ENCODE measurements around the gene GSG1. TPM values are rescaled to one million over a fixed set of nuclear protein-coding genes. Genes with fewer than 3 reads are reported as not detected.

The GSG1 gene
- total and polyA plus RNA-seq, 2 donors (not counting 3 experiments of a cell fraction or from before 2014, with no cell fraction given) = not detected

- peaks cover 12% of the 10 kb centered on the region for H3K4me1 ChIP-seq (ENCODE audit: control insufficient read depth, extremely low read depth, insufficient read depth, low read length)
- H3K27me3 ChIP-seq (ENCODE audit: control insufficient read depth in 2 of 2, insufficient read depth in 2 of 2, low read length in 2 of 2) = no peaks in the 10 kb centered on the region
- intact Hi-C loops (cut with micrococcal nuclease) = no loop called here
- dilution Hi-C loops (cut with MboI; ENCODE audit: extremely low pct_ligation_motif_present, low sequenced_read_pairs) = no loop called here
- no peaks in the 10 kb centered on the region for H3K9me3 ChIP-seq (replicated peaks; ENCODE audit: control insufficient read depth, insufficient read depth, low read length)
- H3K4me3 ChIP-seq (replicated peaks in 1 of 3; ENCODE audit: insufficient read depth in 1 of 3, low read depth in 1 of 3, low read length in 3 of 3) = no peak overlapping the region
- no peaks in the 10 kb centered on the region for H4K20me1 ChIP-seq (replicated peaks; ENCODE audit: control insufficient read depth, extremely low read depth, insufficient read depth, low read length)
- H3K27ac ChIP-seq (ENCODE audit: insufficient read depth, low read depth, low read length) = peak overlapping the region; percentile 69
- H3K9ac ChIP-seq (replicated peaks; ENCODE audit: extremely low read depth, insufficient read depth, low read length) = no peak overlapping the region
- DNase-seq (ENCODE audit: low read depth, low spot score) (peak; percentile 61), FAIRE-seq (no peak)
- H3K36me3 ChIP-seq (ENCODE audit: control insufficient read depth in 2 of 2, extremely low read depth in 1 of 2, insufficient read depth in 2 of 2, low read length in 2 of 2) = no peaks in the 10 kb centered on the region
- no TSS peak for BruUV-seq (replicated peaks)
- H3K9me1 ChIP-seq (replicated peaks; ENCODE audit: control insufficient read depth, extremely low read depth, insufficient read depth, low read length) = no peaks in the 10 kb centered on the region
- no peak overlapping the region for H2AFZ ChIP-seq (ENCODE audit: low read depth, low read length)
- TF ChIP-seq MAX (IDR thresholded peaks at IDR 0.05; ENCODE audit: insufficient read depth, insufficient read length) = no peak
- no peak for TF ChIP-seq JUN (IDR thresholded peaks at IDR 0.05; ENCODE audit: borderline replicate concordance, insufficient read depth, insufficient read length, low read depth)
- no peak for TF ChIP-seq POLR2AphosphoS5 (IDR thresholded peaks at IDR 0.05; ENCODE audit: insufficient read depth, low read depth, low read length)
- no peak for TF ChIP-seq MYC (IDR thresholded peaks at IDR 0.05; ENCODE audit: low read depth, low read length)
- TF ChIP-seq GATA2 (IDR thresholded peaks at IDR 0.05; ENCODE audit: insufficient read depth, insufficient read length, low read depth, low read length) = no peak
- no peak for TF ChIP-seq POLR2A (IDR thresholded peaks at IDR 0.05; ENCODE audit: low read depth, low read length)
- no peak for TF ChIP-seq EZH2 (IDR thresholded peaks at IDR 0.05; ENCODE audit: borderline replicate concordance, low read depth, low read length, severe bottlenecking)
- POLR2A ChIA-PET = no interaction called here
- CTCF ChIA-PET = interaction anchor here (0.9 to 1.9 kb wide), 16 partner anchors 9 to 176 kb away, joined by 3 to 23 read pairs (median 7); partner anchors contain the start of gene FAM234B
- no peaks in the 10 kb centered on the region for H3K79me2 ChIP-seq (ENCODE audit: control insufficient read depth, insufficient read depth, low read length)
- no peak overlapping the region for H3K4me2 ChIP-seq (ENCODE audit: insufficient read depth, low read length)
These were observed 23.2 kb downstream of the GSG1 start for GRCh38 chr12:13080266-13080665.

GRCh38 chr12:13079440-13079906 is 24.0 kb downstream of the GSG1 start:
- H3K9me1 ChIP-seq (replicated peaks; ENCODE audit: control insufficient read depth, extremely low read depth, insufficient read depth, low read length) = no peaks in the 10 kb centered on the region
- H4K20me1 ChIP-seq (replicated peaks; ENCODE audit: control insufficient read depth, extremely low read depth, insufficient read depth, low read length) = no peaks in the 10 kb centered on the region
- no peak overlapping the region for H3K4me3 ChIP-seq (replicated peaks in 1 of 3; ENCODE audit: insufficient read depth in 1 of 3, low read depth in 1 of 3, low read length in 3 of 3)
- H3K79me2 ChIP-seq (ENCODE audit: control insufficient read depth, insufficient read depth, low read length) = no peaks in the 10 kb centered on the region
- no peaks in the 10 kb centered on the region for H3K27me3 ChIP-seq (ENCODE audit: control insufficient read depth in 2 of 2, insufficient read depth in 2 of 2, low read length in 2 of 2)
- H3K27ac ChIP-seq (ENCODE audit: insufficient read depth, low read depth, low read length) = peak overlapping the region; percentile 69
- H2AFZ ChIP-seq (ENCODE audit: low read depth, low read length) = no peak overlapping the region
- dilution Hi-C loops (cut with MboI; ENCODE audit: extremely low pct_ligation_motif_present, low sequenced_read_pairs) (no loop called here), intact Hi-C loops (cut with micrococcal nuclease) (loop anchor here (1.0 to 2.0 kb wide), 8 partner anchors 19 to 291 kb away; partner anchors contain the start of genes EMP1 and HEBP1)
- POLR2A ChIA-PET = interaction anchor here (0.6 to 1.1 kb wide), 3 partner anchors 19 to 44 kb away, joined by 3 read pairs; no protein-coding TSS in a partner anchor
- BruUV-seq (replicated peaks) = no TSS peak
- H3K4me2 ChIP-seq (ENCODE audit: insufficient read depth, low read length) = peak overlapping the region; percentile 8
- FAIRE-seq (peak; percentile 91), DNase-seq (ENCODE audit: low read depth, low spot score) (peak; percentile 98)
- TF ChIP-seq MAX (IDR thresholded peaks at IDR 0.05; ENCODE audit: insufficient read depth, insufficient read length) = peak; percentile 20
- TF ChIP-seq JUN (IDR thresholded peaks at IDR 0.05; ENCODE audit: borderline replicate concordance, insufficient read depth, insufficient read length, low read depth) = peak; percentile 20
- peak; percentile 74 for TF ChIP-seq POLR2AphosphoS5 (IDR thresholded peaks at IDR 0.05; ENCODE audit: insufficient read depth, low read depth, low read length)
- no peak for TF ChIP-seq EZH2 (IDR thresholded peaks at IDR 0.05; ENCODE audit: borderline replicate concordance, low read depth, low read length, severe bottlenecking)
- TF ChIP-seq CTCF (IDR thresholded peaks at IDR 0.05; ENCODE audit: extremely low read depth in 1 of 2, insufficient read depth in 1 of 2, low read depth in 1 of 2, low read length in 2 of 2) = peak; percentile 64 to 76
- H3K9ac ChIP-seq (replicated peaks; ENCODE audit: extremely low read depth, insufficient read depth, low read length) = no peak overlapping the region
- CTCF ChIA-PET = interaction anchor here (0.6 to 1.9 kb wide), 36 partner anchors 10 to 354 kb away, joined by 3 to 23 read pairs (median 4); partner anchors contain the start of genes EMP1 and FAM234B
- peaks cover 12% of the 10 kb centered on the region for H3K4me1 ChIP-seq (ENCODE audit: control insufficient read depth, extremely low read depth, insufficient read depth, low read length)
- H3K36me3 ChIP-seq (ENCODE audit: control insufficient read depth in 2 of 2, extremely low read depth in 1 of 2, insufficient read depth in 2 of 2, low read length in 2 of 2) = no peaks in the 10 kb centered on the region
- no peaks in the 10 kb centered on the region for H3K9me3 ChIP-seq (replicated peaks; ENCODE audit: control insufficient read depth, insufficient read depth, low read length)

Data from endothelial cell of umbilical vein (primary cell).